GM10266 (cell line): Measurements from ENCODE around the gene RANBP9.

Experiments
- DNase-seq: peaks from one replicate; pipeline ENCODE4 v3.0.0; 2012; ENCODE audit errors: extremely low spot score
- TF ChIP-seq, protein P1 (sequence below): IDR thresholded peaks from 2 replicates; pipeline ENCODE4 v1.5.1; 2012; ENCODE audit warnings: mild to moderate bottlenecking, low read depth; ENCODE audit not compliant: control insufficient read depth, insufficient read depth; ENCODE audit errors: missing control alignments

Gene RANBP9

DNA sequence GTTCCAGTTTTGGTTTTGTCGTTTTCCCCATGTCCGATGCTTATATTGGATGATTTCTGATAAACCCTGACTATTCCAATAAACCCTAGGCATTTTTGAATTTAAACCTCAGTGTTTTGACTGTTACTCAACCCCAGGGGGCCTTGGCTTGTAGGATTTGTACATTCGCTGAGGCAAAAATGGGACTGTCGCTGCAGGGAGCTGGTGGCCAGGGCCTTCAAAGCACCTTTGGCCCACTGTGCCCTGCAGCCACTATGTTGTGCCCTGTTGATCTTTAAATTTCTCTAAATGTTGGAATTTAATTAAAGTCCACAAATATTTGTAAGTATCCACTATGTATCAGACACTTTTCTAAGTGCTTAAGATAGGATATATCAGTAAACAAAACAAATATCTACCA, 106.0 kb downstream of the RANBP9 start:
- TF ChIP-seq, protein P1, sequence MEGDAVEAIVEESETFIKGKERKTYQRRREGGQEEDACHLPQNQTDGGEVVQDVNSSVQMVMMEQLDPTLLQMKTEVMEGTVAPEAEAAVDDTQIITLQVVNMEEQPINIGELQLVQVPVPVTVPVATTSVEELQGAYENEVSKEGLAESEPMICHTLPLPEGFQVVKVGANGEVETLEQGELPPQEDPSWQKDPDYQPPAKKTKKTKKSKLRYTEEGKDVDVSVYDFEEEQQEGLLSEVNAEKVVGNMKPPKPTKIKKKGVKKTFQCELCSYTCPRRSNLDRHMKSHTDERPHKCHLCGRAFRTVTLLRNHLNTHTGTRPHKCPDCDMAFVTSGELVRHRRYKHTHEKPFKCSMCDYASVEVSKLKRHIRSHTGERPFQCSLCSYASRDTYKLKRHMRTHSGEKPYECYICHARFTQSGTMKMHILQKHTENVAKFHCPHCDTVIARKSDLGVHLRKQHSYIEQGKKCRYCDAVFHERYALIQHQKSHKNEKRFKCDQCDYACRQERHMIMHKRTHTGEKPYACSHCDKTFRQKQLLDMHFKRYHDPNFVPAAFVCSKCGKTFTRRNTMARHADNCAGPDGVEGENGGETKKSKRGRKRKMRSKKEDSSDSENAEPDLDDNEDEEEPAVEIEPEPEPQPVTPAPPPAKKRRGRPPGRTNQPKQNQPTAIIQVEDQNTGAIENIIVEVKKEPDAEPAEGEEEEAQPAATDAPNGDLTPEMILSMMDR, result no peak
- DNase-seq, result no peak

- TF ChIP-seq, protein P1, result no peak
- no peak for DNase-seq
These were observed 106.9 kb downstream of the RANBP9 start for GRCh38 chr6:13604546-13605416.

- TF ChIP-seq, protein P1, result no peak
- no peak for DNase-seq
These were observed 107.5 kb downstream of the RANBP9 start for GRCh38 chr6:13604135-13604534.

GRCh38 chr6:13600036-13600435, 111.6 kb downstream of the RANBP9 start:
- TF ChIP-seq, protein P1, result no peak
- DNase-seq, result no peak

- no peak for DNase-seq
- TF ChIP-seq, protein P1, result no peak
These were observed 114.6 kb downstream of the RANBP9 start for GRCh38 chr6:13597073-13597472.

DNA sequence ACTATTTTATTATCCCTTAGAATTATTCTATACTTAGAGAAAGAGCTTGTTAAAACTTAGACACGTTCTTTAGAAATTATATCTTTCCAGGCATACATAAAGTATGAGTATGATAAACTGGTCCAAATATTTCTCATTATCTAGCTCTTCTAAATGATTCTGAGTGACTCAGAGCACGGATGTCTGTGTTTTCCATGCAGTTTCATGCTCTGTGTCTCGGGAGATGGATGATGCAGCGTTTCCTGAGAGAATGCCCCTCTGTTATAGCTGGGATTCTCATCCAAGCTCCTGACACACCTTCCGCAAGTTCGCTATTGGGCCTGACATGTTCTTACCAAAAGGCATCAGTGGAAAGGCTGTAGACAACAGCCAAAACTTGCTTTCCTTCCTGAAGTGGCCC, 117.9 kb downstream of the RANBP9 start:
- no peak for DNase-seq
- TF ChIP-seq, protein P1, result no peak

- TF ChIP-seq, protein P1, result no peak
- DNase-seq, result no peak
These were observed 118.5 kb downstream of the RANBP9 start for GRCh38 chr6:13593103-13593502.
